BLaER1 treated with 17β-estradiol and CSF1 and Interleukin-3, amounts not matched to agents 10 nM and 100 nM (cell line): ENCODE measurements around the gene ANXA6.
A peak's percentile ranks its signal among the peaks of the same experiment; 100 is the strongest.

ENCODE experiments used
- H3K27ac ChIP-seq, 11 experiments: shearing (Covaris generic); formaldehyde crosslinking; 2 replicates each; pipeline ENCODE4 v1.8.1; 2022
- H3K27me3 ChIP-seq, 11 experiments: shearing (Covaris generic); formaldehyde crosslinking; 2 replicates each; pipeline ENCODE4 v1.8.1; 2022
- H3K36me3 ChIP-seq, 11 experiments: shearing (Covaris generic); formaldehyde crosslinking; 2 replicates each; pipeline ENCODE4 v1.8.1; 2022
- H3K4me1 ChIP-seq, 10 experiments: shearing (Covaris generic); formaldehyde crosslinking; 2 replicates each; pipeline ENCODE4 v1.8.1; 2022
- H3K4me2 ChIP-seq, 11 experiments: shearing (Covaris generic); formaldehyde crosslinking; 2 replicates each; pipeline ENCODE4 v1.8.1; 2022
- H3K4me3 ChIP-seq, 10 experiments: shearing (Covaris generic); formaldehyde crosslinking; 2 replicates each; pipeline ENCODE4 v1.8.1; 2022
- H3K9ac ChIP-seq, 11 experiments: shearing (Covaris generic); formaldehyde crosslinking; 2 replicates each; pipeline ENCODE4 v1.8.1; 2022
- H3K9me3 ChIP-seq, 11 experiments: shearing (Covaris generic); formaldehyde crosslinking; replicated peaks in 1 of 11; 2 replicates each; pipeline ENCODE4 v1.8.1; 2022
- H4K20me1 ChIP-seq, 11 experiments: shearing (Covaris generic); formaldehyde crosslinking; 2 replicates each; pipeline ENCODE4 v1.8.1; 2022
- Cebpa-rat ChIP-seq, 11 experiments: shearing (Covaris generic); IDR thresholded peaks; 2 replicates each; pipeline ENCODE4 v1.8.1; 2022

The ANXA6 gene

DNA sequence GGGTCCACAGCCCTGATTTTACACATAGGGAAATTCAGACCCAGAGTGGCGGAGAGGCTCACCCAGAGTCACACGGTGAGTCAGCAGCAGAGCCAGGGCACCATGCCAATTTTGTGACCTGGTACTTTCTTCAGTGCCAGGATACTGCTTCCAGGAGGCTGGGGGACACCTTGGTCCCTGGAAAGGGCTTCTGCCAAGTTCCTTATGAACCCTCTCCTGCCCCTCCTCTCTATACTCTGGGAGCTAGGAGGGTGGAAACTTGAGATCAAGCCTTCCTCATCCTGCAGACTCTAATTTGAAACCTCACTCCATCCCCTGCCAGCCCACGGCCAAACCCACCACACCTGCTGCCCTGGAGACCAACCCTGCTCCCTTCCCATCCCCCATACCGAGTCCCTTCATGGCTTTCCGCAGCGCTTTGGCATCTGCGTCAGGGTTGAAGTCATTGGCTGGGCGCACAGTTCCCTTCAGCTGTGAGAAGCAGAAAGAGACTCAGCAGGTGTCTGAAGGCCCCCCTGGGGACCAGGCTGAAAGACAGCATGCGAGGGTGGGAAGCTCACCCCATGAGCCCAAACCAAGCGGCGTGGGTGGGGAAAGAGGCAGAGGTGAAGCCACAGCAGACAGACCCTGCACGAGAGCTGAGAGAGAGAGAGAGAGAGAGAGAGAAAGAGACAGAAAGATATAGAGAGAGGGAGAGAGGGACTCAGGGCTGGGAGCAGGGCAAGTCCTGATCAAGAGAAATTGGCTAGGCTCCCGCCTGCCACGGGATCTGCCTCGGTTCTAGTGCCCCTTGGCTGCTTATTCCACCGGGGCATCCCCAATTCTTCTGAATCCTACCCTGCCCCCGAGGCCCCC lies 33.5 kb downstream of the ANXA6 start:
- Histone ChIP-seq H3K9ac (peak overlapping the region; percentile 8 to 54 (median 24); a peak in 14 of 22 replicates), H4K20me1 (peaks cover 0 to 90% (median 11%) of the 10 kb centered on the region in 11 experiments; a peak in 9 of 22 replicates), H3K4me1 (peaks cover 38 to 61% (median 42%) of the 10 kb centered on the region in 10 experiments), H3K4me3 (0 out of 20 replicates have a peak overlapping the region, but pooled peaks of 1 of the 10 experiments have one; percentile 4), H3K27me3 (no peaks in the 10 kb centered on the region), H3K4me2 (peak overlapping the region; percentile 71 to 95 (median 84)), H3K9me3 (no peaks in the 10 kb centered on the region), H3K27ac (peak overlapping the region in 10 of 11 experiments; percentile 8 to 65 (median 50); a peak in 13 of 22 replicates), H3K36me3 (peaks cover 58 to 98% (median 79%) of the 10 kb centered on the region in 11 experiments)
- no peak for TF ChIP-seq Cebpa-rat (IDR thresholded peaks at IDR 0.05)

GRCh38 chr5:151122828-151123227 lies 34.8 kb downstream of the ANXA6 start:
- Histone ChIP-seq H3K9me3 (no peaks in the 10 kb centered on the region), H3K27ac (peak overlapping the region in 2 of 11 experiments; percentile 15 to 60; a peak in 2 of 22 replicates), H3K4me3 (no peak overlapping the region), H3K4me1 (peaks cover 39 to 50% (median 45%) of the 10 kb centered on the region in 10 experiments), H4K20me1 (peaks cover 0 to 93% (median 11%) of the 10 kb centered on the region in 11 experiments; a peak in 9 of 22 replicates), H3K27me3 (no peaks in the 10 kb centered on the region), H3K9ac (no peak overlapping the region), H3K36me3 (peaks cover 55 to 98% (median 79%) of the 10 kb centered on the region in 11 experiments), H3K4me2 (peak overlapping the region in 8 of 11 experiments; percentile 72 to 87 (median 84); a peak in 11 of 22 replicates)
- no peak for TF ChIP-seq Cebpa-rat (IDR thresholded peaks at IDR 0.05)

DNA sequence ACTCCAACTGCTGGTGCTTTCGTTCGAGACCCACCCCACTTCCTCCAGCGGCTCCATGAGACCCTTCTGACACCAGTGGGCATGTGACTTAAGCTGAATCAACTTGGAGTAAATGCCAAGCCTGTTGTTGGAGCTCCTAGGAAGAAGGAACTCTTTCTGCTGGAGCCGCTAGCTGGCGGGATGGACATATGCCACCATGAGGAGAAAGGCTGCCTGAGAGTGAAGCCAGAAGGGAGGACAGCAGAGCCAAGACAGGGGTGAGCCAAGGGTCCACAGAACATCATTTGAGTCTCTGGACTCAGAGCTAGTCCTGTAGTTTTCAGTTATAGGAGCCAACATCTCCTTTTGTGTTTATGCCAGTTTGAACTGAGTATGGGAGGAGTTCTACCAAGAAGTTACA lies 35.9 kb downstream of the ANXA6 start:
- Histone ChIP-seq H3K4me3 (no peak overlapping the region), H3K9ac (no peak overlapping the region), H3K4me1 (peaks cover 34 to 52% (median 43%) of the 10 kb centered on the region in 10 experiments), H3K36me3 (peaks cover 56 to 98% (median 79%) of the 10 kb centered on the region in 11 experiments), H3K4me2 (no peak overlapping the region), H3K27ac (no peak overlapping the region), H3K9me3 (no peaks in the 10 kb centered on the region), H3K27me3 (no peaks in the 10 kb centered on the region), H4K20me1 (peaks cover 0 to 94% (median 11%) of the 10 kb centered on the region in 11 experiments; a peak in 8 of 22 replicates)
- TF ChIP-seq Cebpa-rat (IDR thresholded peaks at IDR 0.05), result no peak

GRCh38 chr5:151121095-151121494 lies 36.5 kb downstream of the ANXA6 start:
- Histone ChIP-seq H3K4me2 (no peak overlapping the region), H3K36me3 (peaks cover 61 to 99% (median 79%) of the 10 kb centered on the region in 11 experiments), H4K20me1 (peaks cover 0 to 95% (median 11%) of the 10 kb centered on the region in 11 experiments; a peak in 9 of 22 replicates), H3K27ac (no peak overlapping the region), H3K4me3 (no peak overlapping the region), H3K9ac (no peak overlapping the region), H3K27me3 (no peaks in the 10 kb centered on the region), H3K4me1 (peaks cover 29 to 48% (median 38%) of the 10 kb centered on the region in 10 experiments), H3K9me3 (no peaks in the 10 kb centered on the region)
- no peak for TF ChIP-seq Cebpa-rat (IDR thresholded peaks at IDR 0.05)

DNA sequence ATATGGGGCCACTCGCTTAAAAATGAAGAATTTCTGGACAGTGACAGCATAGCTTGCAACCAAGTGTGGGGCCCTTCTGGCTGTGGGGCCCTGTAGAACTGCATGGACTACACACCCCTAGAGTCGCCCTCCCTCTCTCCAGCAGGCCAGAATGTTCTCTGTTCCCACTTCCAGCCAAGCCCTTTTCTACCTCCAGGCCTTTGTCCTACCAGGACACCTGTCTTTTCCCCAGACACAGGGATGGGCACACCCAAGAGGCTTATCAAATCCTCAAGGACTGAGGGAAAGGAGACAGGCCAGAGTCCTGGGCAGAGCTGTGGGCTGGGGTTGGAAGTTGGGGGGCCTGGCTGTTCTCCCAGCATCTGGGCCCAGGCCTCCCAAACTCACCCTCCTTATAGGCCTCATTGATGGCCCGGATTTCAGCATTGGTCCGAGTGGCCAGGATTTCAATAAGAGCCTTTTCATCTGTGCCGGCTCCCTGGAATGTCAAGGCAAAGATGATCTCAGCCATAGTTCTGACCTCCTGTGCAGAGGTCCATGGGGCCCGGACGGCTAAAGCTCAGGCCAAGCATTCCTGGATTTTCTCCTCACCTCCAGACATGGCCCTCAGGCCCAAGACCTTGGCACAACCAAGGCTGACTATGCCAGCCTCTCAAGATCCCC lies 38.5 kb downstream of the ANXA6 start:
- no peak overlapping the region; a peak in 1 of 22 replicates for H3K9ac ChIP-seq

GRCh38 chr5:151115272-151115905 lies 42.2 kb downstream of the ANXA6 start:
- H3K4me1 ChIP-seq, result peaks cover 6 to 22% (median 10%) of the 10 kb centered on the region in 10 experiments; a peak in 17 of 20 replicates
- peaks cover 0 to 75% (median 0%) of the 10 kb centered on the region in 11 experiments; a peak in 8 of 22 replicates for H4K20me1 ChIP-seq
- H3K36me3 ChIP-seq, result peaks cover 51 to 98% (median 85%) of the 10 kb centered on the region in 11 experiments
- TF ChIP-seq Cebpa-rat (IDR thresholded peaks at IDR 0.05), result no peak
- no peak overlapping the region for H3K4me3 ChIP-seq
- H3K9ac ChIP-seq, result no peak overlapping the region
- 0 out of 22 replicates have a peak overlapping the region, but pooled peaks of 1 of the 11 experiments have one; percentile 19 for H3K27ac ChIP-seq
- H3K4me2 ChIP-seq, result peak overlapping the region in 3 of 11 experiments; percentile 9 to 32 (median 12); a peak in 2 of 22 replicates
- H3K27me3 ChIP-seq, result no peaks in the 10 kb centered on the region
- no peaks in the 10 kb centered on the region for H3K9me3 ChIP-seq

More for the DNA sequence above, 38.5 kb downstream of the ANXA6 start:
- Histone ChIP-seq H3K36me3 (peaks cover 65 to 98% (median 84%) of the 10 kb centered on the region in 11 experiments), H4K20me1 (peaks cover 0 to 87% (median 6%) of the 10 kb centered on the region in 11 experiments; a peak in 9 of 22 replicates), H3K27me3 (no peaks in the 10 kb centered on the region), H3K4me1 (peaks cover 20 to 33% (median 26%) of the 10 kb centered on the region in 10 experiments), H3K9me3 (no peaks in the 10 kb centered on the region), H3K4me3 (no peak overlapping the region), H3K27ac (no peak overlapping the region), H3K4me2 (no peak overlapping the region)
- TF ChIP-seq Cebpa-rat (IDR thresholded peaks at IDR 0.05), result no peak

DNA sequence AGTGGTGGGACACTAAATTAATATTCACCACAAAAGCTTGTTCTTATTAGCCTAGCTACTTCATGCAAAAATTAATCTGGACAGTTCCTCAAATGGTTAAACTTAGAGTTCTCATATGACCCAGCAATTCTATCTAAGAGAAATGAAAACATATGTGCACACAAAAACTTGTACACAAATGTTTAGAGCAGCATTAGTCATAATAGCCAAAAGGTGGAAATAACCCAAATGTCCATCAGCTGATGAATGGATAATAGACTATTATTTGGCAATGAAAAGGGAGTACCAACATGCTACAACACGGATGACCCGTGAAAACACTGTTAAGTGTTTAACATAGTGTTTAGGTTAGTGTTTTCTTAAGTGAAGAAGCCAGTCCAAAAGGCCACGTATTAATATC lies 43.9 kb downstream of the ANXA6 start:
- Histone ChIP-seq H3K4me3 (no peak overlapping the region), H3K4me1 (peaks cover 6 to 22% (median 10%) of the 10 kb centered on the region in 10 experiments; a peak in 17 of 20 replicates), H3K27me3 (no peaks in the 10 kb centered on the region), H3K9me3 (no peaks in the 10 kb centered on the region), H4K20me1 (peaks cover 0 to 66% (median 0%) of the 10 kb centered on the region in 11 experiments; a peak in 8 of 22 replicates), H3K36me3 (peaks cover 51 to 98% (median 85%) of the 10 kb centered on the region in 11 experiments), H3K9ac (no peak overlapping the region), H3K4me2 (0 out of 22 replicates have a peak overlapping the region, but pooled peaks of 1 of the 11 experiments have one; percentile 37), H3K27ac (peak overlapping the region in 1 of 11 experiments; percentile 35; a peak in 1 of 22 replicates)
- no peak for TF ChIP-seq Cebpa-rat (IDR thresholded peaks at IDR 0.05)

GRCh38 chr5:151110992-151111391 lies 46.6 kb downstream of the ANXA6 start:
- Histone ChIP-seq H3K27ac (no peak overlapping the region; a peak in 1 of 22 replicates), H4K20me1 (peaks cover 0 to 60% (median 0%) of the 10 kb centered on the region in 11 experiments; a peak in 7 of 22 replicates), H3K4me1 (peaks cover 0 to 27% (median 16%) of the 10 kb centered on the region in 10 experiments; a peak in 11 of 20 replicates), H3K4me3 (no peak overlapping the region), H3K27me3 (no peaks in the 10 kb centered on the region), H3K4me2 (no peak overlapping the region), H3K9ac (no peak overlapping the region; a peak in 1 of 22 replicates), H3K36me3 (peaks cover 45 to 98% (median 85%) of the 10 kb centered on the region in 11 experiments), H3K9me3 (no peaks in the 10 kb centered on the region)
- TF ChIP-seq Cebpa-rat (IDR thresholded peaks at IDR 0.05), result no peak
